ENCODE measurements around the gene PTTG1IP.

DNA sequence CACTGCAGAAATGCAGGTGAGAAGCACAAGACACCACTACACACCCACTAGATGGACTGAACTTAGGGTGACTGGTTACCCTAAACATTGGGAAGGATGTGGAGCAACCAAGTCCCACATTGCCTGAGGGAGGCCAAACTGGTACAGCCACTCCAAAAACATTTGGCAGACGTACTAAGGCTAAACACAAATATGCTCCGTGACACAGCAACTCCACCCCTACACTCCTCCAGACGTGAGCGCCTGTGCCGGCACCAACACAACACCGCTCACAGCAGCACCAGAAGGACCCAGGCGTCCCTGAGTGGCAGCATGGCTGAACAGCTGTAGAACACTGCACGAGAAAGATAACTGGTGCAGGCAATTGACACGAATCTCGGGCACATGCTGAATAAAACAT, 14.7 kb downstream of the PTTG1IP start:
- TF ChIP-seq EZH2 (IDR thresholded peaks at IDR 0.05; ENCODE audit: low read length, unreplicated experiment), result no peak
- TF ChIP-seq, protein P1, sequence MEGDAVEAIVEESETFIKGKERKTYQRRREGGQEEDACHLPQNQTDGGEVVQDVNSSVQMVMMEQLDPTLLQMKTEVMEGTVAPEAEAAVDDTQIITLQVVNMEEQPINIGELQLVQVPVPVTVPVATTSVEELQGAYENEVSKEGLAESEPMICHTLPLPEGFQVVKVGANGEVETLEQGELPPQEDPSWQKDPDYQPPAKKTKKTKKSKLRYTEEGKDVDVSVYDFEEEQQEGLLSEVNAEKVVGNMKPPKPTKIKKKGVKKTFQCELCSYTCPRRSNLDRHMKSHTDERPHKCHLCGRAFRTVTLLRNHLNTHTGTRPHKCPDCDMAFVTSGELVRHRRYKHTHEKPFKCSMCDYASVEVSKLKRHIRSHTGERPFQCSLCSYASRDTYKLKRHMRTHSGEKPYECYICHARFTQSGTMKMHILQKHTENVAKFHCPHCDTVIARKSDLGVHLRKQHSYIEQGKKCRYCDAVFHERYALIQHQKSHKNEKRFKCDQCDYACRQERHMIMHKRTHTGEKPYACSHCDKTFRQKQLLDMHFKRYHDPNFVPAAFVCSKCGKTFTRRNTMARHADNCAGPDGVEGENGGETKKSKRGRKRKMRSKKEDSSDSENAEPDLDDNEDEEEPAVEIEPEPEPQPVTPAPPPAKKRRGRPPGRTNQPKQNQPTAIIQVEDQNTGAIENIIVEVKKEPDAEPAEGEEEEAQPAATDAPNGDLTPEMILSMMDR (conservative IDR thresholded peaks at IDR 0.05; ENCODE audit: low read depth, low read length), result no peak
